GM23248 (cell line): ENCODE results near the gene PIGH.

Experiments
- EZH2 ChIP-seq: fragments of 200-600 bp; sonication (generic); IDR thresholded peaks from 2 replicates; pipeline ENCODE4 v1.6.1; 2018; ENCODE audit warnings: antibody characterized with exemption, mild to moderate bottlenecking; ENCODE audit not compliant: insufficient read depth, poor library complexity, severe bottlenecking
- EZH2phosphoT487 ChIP-seq: fragments of 200-600 bp; sonication (generic); IDR thresholded peaks from 2 replicates; pipeline ENCODE4 v1.6.1; 2018; ENCODE audit warnings: antibody characterized with exemption, moderate library complexity, mild to moderate bottlenecking, low read depth; ENCODE audit not compliant: insufficient read depth

DNA sequence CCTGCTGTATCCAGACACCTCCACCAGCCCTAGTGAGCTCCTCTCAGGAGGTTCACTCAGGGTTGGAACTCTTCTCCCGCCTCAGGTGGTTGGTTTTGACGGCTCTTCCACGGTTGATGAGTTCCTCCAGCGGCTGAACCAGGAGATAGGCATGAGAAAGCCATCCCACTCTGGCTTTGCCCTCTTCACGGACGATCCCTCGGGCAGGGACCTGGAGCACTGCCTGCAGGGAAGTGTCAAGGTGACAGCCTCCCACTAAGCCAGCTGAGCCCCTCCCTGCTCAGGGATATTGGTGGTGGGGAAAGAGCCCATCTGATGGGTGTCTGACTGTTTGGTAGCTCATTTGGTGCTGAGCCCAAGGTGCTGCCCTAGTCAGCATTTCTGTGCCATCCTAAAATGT is 20.4 kb downstream of the PIGH start:
- TF ChIP-seq EZH2phosphoT487 = no peak
- no peak for TF ChIP-seq EZH2
